Posterior cingulate gyrus (tissue), 11 donors: ENCODE measurements around the gene GSC.

Experiments
- DNase-seq, 10 donors: peaks; one replicate each; pipeline versions ENCODE4 v3.0.0 to v3.0.0-alpha.2; 2020 to 2021; ENCODE audit warnings: mixed read lengths in 3 of 10
- intact Hi-C: fragments of 100-400 bp; cut with DNase I; formaldehyde crosslinking; loops from one replicate; pipeline ENCODE4 v1.15.1; 2023

The GSC gene

GRCh38 chr14:94772548-94772947 lies 2.6 kb upstream of the GSC start:
- intact Hi-C loops = no loop called here
- DNase-seq = no peak

- DNase-seq = no peak
- intact Hi-C loops = no loop called here
These were observed 2.1 kb upstream of the GSC start for GRCh38 chr14:94771906-94772490.

GRCh38 chr14:94771158-94771905 lies 1.4 kb upstream of the GSC start:
- intact Hi-C loops = no loop called here
- no peak for DNase-seq

GRCh38 chr14:94770815-94771157 lies 873 bp upstream of the GSC start:
- intact Hi-C loops = no loop called here
- no peak for DNase-seq

GRCh38 chr14:94770251-94770749 lies 387 bp upstream of the GSC start:
- DNase-seq = no peak
- intact Hi-C loops = no loop called here

GRCh38 chr14:94768521-94769390 lies 1.2 kb downstream of the GSC start:
- DNase-seq = no peak
- intact Hi-C loops = no loop called here

- DNase-seq = no peak
These were observed 1.8 kb downstream of the GSC start for GRCh38 chr14:94768141-94768520.

GRCh38 chr14:94767321-94767878 lies 2.5 kb downstream of the GSC start:
- DNase-seq = no peak
- intact Hi-C loops = no loop called here

More at GRCh38 chr14:94768141-94768520, 1.8 kb downstream of the GSC start:
- intact Hi-C loops = no loop called here

- intact Hi-C loops = no loop called here
- no peak for DNase-seq
These were observed 5.3 kb downstream of the GSC start for GRCh38 chr14:94764573-94764972.

GRCh38 chr14:94762431-94762830 lies 7.5 kb downstream of the GSC start:
- no peak for DNase-seq
- intact Hi-C loops = no loop called here

- no peak for DNase-seq
- intact Hi-C loops = no loop called here
These were observed 7.9 kb downstream of the GSC start for GRCh38 chr14:94761997-94762377.

- intact Hi-C loops = no loop called here
- no peak for DNase-seq
These were observed 8.4 kb downstream of the GSC start for GRCh38 chr14:94761348-94761996.

- intact Hi-C loops = no loop called here
- no peak for DNase-seq
These were observed 13.5 kb downstream of the GSC start for GRCh38 chr14:94756310-94756882.

- no peak for DNase-seq
These were observed 15.4 kb downstream of the GSC start for GRCh38 chr14:94754391-94754942.

GRCh38 chr14:94752591-94753436 lies 17.1 kb downstream of the GSC start:
- intact Hi-C loops = no loop called here
- DNase-seq = no peak

More at GRCh38 chr14:94754391-94754942, 15.4 kb downstream of the GSC start:
- intact Hi-C loops = no loop called here

GRCh38 chr14:94751956-94752355 lies 18.0 kb downstream of the GSC start:
- no peak for DNase-seq
- intact Hi-C loops = no loop called here

- intact Hi-C loops = no loop called here
- no peak for DNase-seq
These were observed 18.6 kb downstream of the GSC start for GRCh38 chr14:94751321-94751720.

GRCh38 chr14:94750371-94750770 lies 19.5 kb downstream of the GSC start:
- intact Hi-C loops = no loop called here
- DNase-seq = no peak
